Esophagus squamous epithelium (tissue), 4 donors: ENCODE data around the gene ALDH1L1.

Source experiments
- CTCF ChIP-seq, 6 experiments: fragments of 450-650 bp in 4 of 6; fragments of 200-600 bp in 2 of 6; sonication (generic) in 2 of 6; IDR thresholded peaks; one replicate each; pipeline ENCODE4 v1.5.1; 2016 to 2019; ENCODE audit warnings: antibody characterized with exemption in 6 of 6, mild to moderate bottlenecking in 4 of 6, moderate library complexity in 4 of 6
- POLR2A ChIP-seq, 4 donors: fragments of 450-650 bp; IDR thresholded peaks; one replicate each; pipeline ENCODE4 v1.6.1; 2017; ENCODE audit warnings: antibody characterized with exemption in 4 of 4, mild to moderate bottlenecking in 4 of 4, moderate library complexity in 3 of 4

DNA sequence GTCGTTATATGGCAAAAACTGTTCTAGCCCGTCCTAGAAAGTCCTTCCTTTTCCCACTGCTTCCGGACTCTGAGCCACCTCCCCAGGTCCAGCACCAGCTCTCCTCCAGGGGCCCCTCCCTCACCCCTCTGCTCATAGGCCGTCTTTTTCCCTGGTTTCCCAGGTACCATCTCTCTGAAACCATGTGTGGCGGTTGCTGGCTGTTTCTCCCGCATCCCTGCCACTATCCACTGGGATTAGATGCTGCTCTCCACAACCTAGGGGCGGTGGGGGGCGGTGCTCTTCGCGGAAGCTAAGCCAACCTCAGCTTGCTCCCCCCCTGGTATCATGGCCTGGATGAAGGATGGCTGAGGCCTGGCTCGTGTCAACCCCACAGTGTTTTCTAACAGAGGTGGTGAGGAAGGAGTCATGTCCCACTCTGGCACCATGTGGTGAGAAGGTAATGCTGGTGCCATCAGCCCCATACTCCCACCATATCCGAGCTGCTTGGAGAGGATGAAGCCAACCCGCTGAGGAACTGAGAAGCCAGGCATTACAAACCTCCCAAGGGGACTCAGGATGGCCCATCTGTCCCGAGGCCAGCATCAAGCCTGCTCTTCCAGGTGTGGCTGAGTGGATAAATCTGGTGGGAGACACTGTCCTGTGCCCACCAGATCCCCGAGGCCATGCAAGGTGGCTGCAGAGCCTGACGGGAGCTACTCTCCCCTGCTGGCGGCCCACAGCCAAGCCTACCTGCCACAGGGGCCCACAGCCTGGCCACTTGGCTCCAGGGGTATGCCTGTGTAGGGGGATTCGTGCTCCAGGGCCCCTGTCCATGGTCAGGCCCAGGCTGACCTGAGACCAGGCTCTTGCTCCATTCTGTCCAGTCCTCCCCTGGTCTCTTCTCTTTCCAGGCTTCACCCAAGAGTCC, 68.6 kb downstream of the ALDH1L1 start:
- TF ChIP-seq CTCF (IDR thresholded peaks at IDR 0.05): no peak
- no peak for TF ChIP-seq POLR2A (IDR thresholded peaks at IDR 0.05)
